HG02571 (cell line): ENCODE data around the gene KLHL29.

Experiments
- ATAC-seq: cut with Tn5 transposase; IDR thresholded peaks from one replicate; pipeline ENCODE4 v1.9.1; 2021; ENCODE audit warnings: mild to moderate bottlenecking, moderate library complexity; ENCODE audit not compliant: unreplicated experiment

KLHL29 gene

DNA sequence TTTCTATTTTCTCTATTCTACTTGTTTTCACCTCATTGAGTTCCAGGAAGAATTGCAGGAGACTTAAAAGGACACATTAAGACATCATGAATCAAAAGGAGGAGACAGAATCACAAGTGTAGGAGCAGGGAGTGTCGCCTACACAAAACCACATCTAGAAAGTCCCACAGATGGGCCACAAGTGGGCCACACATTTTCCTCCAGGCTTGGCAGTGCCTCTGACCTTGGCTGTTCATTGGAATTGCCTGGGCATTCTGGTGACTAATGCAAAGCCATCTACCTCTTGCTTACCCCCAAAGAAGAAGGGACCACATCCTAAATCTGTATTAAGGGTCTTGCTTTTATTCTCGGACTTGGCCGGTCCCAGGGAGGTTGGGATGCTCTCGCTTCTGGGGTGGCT, 103.6 kb downstream of the KLHL29 start:
- no peak for ATAC-seq

DNA sequence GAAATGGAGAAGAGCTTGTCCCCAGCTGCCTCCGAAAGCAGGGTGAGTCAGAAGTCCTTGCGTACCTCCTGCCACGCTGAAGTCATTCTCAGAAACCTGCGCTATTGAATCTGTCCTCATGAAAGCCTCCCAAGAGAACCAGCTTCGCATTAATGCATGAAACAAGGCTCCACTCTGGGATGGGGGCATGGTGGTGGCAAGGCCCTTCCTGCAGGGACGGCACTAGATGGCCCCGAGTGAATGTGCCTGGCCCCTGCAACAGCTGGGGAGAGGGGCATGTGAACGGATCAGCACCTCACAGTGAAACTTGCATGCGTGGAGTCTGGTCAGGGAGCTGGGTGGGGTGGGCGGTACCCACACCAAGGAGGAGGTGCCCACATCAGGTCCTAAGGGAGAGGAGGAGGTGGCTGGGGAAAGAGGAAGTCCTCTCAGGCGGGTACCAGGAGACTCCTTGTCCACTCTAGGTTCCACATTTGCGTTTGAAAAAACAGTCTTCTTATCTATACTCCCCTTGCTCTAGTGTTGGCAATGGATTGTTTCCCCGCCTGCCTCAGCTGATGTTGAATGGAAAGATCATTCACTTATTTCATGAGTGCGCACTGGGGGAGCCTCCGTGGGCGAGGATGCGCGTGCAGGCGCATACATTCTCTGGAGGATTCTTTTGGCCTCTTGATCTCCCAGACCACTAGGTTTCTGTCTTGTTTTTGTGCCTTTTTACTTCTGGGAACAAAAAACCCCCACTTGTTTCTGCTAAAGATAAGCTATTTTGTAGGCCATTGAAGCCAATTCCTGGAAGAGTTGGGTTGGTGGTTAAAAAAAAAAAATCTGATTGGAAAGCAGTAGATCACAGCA, 104.7 kb downstream of the KLHL29 start:
- ATAC-seq, result no peak

DNA sequence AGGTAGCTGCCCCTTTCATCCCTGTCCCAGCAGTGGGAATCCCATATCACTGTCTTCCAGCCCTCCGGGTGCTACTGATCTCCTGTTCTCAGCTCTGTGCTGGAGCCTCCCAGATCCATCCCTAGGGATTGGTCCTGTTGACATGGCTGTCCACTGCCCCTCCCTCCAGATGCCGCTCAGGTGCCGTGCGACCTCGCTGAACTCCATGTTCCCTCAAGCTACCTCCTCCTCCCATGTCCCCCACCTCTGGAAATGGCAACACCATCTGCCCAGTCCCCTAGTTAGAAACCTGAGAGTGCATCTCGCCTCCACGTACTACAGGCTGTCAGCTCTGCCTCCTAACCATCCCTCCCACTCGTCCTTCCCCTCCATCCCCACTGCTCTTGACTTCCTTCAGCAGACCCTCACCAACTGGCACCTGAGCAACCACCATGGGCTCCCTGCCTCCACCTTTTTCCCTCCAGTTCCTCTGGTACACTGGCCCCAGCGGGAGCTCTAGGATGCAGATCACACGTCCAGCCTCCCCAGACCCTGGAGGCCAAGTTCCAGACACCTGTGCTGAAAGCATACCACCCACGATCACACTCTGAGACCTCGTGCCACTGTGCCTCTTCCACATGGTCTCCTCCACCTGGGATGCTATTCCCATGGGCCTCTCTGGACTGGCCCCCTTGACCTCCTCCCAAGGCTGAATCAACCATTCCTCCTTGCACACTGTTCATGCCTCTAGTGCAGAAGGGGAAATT, 106.8 kb downstream of the KLHL29 start:
- no peak for ATAC-seq

DNA sequence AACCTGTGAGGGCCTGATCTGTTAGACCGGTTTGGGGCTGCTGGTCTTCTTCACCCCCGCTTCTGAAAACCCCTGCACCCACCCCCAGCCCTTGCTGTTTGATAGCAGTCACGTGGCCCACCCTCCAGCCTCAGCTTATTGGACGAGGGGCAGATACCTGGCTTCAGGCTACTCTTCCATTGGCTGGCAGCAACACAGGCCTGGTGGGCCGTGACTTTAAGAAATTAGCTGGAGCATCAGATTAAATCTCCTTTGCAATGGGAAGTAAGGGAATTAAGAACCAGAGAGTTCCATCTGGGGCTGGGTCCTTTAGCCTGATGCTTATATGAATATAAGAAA, 107.3 kb downstream of the KLHL29 start:
- ATAC-seq, result no peak

DNA sequence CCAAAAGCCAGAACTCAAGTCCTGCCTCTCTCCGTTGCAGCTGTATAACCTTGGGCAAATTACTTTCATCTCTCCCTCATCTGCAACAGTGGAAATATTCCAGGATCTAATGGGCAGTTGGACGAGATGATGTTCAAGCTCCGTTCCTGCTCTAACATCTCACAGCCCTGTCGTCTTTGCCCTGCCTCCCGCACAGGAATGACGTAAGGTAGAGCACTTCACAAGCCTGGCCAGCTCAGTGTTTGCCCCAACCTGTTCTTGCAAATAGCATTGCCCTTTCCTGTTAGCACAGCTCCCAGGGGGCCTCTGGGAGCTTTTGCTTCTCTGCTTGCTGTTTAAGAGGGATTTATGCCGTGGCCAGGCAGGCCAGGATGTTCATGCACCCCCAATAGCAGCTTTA, 107.9 kb downstream of the KLHL29 start:
- no peak for ATAC-seq

DNA sequence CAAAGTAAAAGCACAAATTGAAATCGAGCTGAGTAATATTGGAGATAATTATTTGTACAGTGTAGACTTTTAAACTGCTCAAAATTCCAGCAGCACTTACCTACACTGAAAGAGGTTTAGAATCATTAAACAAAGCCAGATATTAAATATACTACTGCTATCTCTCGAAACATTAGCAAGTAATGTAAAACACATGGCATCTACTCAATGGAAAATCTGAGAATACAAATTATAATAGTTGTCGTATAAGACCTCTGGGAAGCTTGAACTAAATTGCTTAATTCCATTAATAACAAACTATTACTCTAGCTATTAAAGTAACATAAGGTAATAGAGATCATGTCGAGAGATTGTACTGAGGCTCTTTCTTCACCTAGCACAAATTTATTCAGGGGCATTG, 108.9 kb downstream of the KLHL29 start:
- ATAC-seq, result no peak

DNA sequence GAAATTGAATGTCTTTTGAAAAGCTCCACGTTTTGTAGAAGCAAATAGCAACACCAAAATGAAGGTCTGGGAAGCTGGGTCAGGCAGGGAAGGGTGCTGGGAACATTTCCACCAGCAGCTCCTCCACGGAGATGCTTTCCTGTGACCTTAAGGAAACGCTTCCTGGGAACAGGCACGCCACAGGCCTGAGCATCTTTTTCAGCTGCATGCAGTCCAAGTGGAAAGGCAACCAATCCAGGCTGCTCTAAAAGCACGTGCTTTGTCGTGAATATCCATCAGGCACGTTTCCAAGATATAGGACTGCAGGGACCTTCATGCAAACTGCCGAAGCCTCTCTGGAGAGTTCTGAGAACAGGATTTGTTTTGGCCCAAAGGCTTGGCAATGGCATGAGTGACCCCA, 109.3 kb downstream of the KLHL29 start:
- no peak for ATAC-seq

DNA sequence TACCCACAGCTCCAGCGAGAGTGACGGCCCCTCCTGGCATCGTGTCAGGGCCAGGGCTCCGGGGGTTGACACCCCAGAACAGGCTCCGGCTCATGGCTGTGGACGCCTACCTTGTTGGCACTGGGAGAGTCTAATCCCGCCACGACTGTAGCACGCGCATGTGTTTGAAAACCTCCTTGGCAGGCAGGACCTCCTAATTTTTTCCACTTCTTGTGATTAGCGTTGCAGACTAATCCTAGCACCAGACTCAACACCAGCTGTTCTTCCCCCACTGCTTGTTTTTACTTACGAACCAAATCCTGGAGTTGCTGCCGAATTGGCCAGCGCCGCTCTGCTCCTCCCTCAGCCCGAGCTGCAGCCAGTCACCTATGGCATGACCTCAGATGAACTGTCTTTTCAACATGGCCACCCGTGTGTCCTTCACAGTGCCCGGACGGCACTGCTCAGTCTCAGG, 110.7 kb downstream of the KLHL29 start:
- ATAC-seq, result no peak

DNA sequence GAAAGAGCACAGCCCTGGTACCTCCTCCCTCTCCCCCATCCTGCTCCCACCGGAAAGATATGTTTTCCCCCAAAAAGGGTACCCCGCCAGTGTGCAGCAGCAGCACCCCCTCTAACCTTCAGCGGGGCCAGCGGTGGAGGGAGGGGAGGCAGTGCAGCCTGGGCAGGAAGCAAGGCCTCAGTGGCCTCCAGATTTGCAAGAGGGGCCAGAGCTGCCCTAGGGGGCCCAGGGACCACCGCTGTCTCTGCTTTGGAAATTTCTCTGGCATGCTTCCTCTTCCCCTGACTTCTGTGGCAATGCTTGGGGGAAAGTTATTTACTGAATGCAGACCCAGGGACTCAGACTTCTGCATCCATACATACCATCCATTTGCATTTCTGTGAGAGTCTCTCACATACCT, 111.5 kb downstream of the KLHL29 start:
- ATAC-seq, result no peak

DNA sequence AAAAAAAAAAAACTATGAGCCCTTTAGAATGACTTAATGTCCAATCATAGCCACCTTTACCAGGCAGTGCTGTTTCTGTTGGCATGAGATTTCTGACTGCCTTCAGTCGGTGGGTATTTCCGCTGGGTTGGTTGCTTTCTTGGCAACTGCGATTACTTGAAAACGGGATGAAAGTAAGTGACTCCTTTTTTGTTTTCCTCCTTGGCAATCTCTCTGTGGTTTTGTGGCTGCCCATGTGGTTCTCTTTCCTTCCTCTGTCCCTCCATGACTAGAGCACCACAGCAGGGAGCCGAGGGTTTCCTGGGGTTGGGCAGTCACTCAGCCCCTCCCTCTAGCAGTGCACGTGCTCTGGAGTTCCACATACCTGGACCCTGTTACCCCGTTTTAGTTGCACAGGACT, 112.1 kb downstream of the KLHL29 start:
- no peak for ATAC-seq

DNA sequence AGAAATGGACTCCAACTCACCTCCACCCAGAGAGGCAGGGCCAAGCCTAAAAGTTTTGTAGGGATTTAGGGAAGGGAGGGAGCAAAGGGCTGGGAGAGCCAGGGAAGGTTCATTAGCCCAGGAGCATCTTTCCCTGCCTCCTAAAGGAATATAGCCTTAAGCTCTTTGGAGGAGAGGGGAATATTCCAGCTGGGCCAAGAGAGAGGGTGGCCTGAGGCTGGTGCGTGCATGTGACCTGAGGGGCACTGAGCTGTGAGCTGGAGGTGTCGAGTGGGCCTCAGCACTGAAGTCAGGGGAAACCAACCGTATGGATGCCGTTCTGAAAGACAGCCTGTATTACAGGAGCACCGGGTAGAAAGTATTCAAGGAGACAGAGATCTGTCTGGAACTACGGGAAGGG, 112.6 kb downstream of the KLHL29 start:
- no peak for ATAC-seq

DNA sequence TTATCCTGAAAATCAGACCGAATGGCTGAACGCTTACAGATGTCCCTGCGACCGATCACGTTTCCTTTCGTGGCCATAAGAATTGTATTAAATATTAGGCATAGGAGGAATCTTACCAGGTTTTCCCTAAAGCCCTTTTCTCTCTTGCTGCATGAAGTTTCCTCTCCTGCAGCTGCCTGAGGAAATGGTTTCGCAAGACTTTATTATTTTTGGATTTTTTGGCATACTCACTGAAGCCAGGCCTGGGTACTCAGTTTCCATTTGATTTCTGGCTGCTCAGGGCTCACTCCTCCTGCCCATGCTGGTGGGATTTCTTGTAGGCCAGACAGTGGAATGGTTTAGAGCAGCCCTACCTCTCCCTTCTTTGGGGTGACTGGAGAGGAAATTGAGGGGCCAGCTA, 114.0 kb downstream of the KLHL29 start:
- no peak for ATAC-seq

DNA sequence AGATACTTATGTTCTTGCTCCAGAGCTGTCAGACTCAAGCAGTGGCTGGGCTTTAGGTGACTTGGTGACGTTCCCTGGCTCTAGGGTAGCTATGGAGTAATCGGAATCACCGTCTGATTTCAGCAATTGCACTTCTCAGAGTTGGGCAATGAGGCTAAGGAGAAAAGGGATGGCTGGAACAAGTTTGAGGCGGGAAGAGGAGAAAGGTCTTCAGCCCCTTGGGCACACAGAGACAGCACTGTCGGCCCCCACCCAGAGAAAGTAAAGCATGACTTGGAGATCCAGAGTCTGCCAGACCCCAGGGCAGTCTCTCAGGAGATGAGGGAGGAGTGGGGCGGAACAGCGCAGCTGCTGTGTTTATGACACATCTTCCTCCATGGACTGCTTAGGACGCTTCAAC, 114.5 kb downstream of the KLHL29 start:
- ATAC-seq, result no peak

DNA sequence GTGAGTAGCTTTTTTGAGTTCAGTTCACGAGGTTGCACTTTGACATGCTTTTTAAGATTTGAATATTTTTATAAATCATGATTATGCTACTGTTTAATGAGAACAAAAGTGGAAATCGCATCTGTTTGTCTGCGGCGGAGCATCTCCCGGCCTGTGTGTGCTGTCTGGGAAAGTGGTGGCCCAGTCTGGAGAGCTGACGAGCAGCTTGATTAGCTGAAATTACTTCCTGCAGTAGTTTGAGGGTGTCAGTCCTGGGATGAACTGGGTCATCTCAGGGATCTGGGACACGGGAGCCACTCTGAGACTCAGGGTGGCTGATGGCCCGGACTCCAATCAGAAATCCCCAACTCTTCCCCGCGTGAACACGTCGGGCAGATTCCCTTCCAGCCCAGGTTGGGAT, 115.9 kb downstream of the KLHL29 start:
- ATAC-seq, result no peak

DNA sequence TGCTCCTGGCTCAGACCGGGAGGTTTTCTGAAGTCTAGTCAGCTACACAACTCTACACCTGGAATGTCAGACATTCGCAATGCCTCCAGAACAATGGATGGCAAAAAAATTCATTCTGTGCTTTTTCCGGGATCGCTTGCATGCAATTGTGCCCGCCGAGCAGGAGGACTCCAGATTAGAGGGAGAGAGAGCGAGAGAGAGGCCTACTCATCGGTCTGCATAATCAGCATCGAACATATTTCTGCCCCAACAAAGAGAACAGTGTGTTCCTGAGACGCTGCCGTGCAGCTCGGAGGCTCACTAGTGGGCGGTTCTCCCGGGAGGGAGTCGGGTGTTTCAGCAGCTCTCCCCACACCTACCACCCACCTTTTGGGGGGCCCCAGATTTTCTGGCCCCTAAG, 117.1 kb downstream of the KLHL29 start:
- ATAC-seq, result no peak

DNA sequence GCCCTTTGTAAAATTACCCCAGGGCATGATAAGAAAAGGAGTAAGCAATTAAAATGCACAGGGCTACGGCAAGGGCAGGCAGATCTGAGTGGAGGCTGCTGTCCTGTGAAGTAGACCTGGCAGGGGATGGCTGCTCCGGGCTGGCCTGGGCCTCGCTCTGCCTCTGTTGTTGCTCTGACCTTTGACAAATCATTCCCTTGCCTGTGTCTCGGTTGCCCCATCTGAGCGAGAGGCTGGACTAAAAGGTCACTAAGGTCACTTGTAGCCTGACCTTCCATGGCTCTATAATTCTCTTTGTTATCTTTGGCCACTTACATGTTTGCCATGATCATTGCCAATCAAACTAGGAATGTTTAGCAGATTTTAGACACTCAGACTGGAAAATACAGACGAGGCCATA, 118.1 kb downstream of the KLHL29 start:
- ATAC-seq, result no peak

DNA sequence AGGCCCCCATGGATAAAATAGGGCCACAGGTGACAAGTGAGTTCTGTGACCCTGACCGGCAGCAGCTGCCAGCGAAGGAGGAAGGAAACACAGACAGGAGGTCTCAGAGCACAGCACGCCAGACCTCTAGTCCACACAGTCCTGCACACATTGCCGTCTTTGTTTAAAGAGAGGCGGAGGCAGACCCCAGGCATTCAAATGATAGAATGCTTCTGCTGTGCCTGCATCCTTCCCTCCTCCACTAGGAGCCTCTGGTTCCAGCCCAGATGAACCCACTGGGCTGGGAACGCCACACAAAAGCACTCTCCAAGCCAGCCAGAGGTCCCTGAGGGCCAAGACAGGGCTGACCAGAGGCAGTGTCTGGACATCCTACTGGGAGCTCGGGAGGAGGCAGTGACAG, 118.7 kb downstream of the KLHL29 start:
- ATAC-seq, result no peak

DNA sequence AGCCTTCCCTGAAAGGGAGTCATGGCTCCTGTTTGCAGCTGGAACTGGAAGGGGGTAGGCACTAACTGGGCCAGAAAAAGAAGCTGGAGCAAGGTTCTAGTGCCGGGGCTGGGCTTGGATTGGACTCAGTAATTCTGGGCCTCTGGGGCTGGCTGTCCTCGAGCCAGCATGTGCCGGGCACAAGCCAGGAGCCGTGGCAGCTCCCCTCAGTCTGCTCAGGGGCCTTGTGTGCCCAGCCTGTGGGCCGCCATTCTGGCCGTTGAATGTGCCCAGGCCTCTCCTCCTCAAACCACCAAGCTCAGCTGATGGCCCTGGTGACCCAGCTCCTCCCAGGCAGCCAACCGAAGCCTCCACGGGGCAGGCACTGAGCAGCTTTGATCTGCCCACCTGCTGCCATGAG, 119.6 kb downstream of the KLHL29 start:
- no peak for ATAC-seq

DNA sequence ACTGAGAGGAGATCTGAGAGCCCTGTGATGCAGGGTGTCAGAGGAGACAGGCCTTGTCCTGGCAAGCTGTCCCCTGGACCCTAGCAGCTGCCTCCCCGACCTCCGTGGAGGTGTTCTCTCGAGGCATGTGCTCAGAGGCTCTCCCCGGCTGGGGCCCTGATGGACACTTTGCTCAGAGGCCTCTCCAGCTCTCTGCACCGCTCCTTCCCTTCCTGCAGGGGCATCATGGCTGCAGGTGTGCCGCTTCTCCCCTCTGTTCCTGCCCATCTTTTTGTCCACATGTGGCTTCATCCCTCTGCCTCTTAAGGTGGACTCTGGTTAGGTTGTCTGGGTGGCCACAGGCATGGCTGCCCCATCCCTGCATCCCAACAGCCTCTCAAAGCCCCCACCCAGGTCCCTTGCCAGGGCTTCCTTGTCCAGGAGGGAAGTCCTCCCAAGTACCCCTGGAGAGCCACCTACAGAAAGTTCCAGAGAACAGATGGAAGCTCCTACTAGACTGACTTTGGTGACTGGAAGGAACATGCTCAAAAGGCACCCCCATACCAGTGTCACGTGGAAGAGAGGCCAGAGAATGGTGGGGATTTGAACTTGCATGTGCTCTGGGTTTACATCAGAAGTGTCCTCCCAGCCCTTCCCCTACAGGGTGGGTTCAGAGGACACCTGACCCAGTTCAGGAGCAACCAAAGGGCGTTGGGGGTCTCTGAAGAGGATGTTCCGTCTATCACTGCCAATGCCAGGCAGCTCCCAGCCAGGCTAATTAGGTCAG, 120.4 kb downstream of the KLHL29 start:
- ATAC-seq, result no peak

DNA sequence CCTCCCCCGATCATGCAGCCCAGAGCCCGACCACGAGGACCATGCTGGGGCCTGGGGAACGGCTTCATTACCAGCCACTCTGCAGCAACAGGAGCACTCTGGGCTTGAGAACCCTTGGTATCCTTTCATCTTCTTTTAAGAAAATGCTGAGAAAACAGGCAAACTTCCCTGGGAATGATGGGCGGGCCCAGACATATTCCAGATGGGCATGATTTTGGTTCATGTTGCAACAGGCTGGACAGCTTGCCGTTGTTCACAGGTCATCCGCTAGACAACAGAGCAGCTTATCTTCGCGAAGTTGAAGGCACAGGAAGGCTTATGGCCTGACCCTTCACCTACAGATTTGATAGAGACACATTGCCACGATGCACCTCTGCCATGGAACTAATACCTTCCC, 121.0 kb downstream of the KLHL29 start:
- ATAC-seq, result no peak

DNA sequence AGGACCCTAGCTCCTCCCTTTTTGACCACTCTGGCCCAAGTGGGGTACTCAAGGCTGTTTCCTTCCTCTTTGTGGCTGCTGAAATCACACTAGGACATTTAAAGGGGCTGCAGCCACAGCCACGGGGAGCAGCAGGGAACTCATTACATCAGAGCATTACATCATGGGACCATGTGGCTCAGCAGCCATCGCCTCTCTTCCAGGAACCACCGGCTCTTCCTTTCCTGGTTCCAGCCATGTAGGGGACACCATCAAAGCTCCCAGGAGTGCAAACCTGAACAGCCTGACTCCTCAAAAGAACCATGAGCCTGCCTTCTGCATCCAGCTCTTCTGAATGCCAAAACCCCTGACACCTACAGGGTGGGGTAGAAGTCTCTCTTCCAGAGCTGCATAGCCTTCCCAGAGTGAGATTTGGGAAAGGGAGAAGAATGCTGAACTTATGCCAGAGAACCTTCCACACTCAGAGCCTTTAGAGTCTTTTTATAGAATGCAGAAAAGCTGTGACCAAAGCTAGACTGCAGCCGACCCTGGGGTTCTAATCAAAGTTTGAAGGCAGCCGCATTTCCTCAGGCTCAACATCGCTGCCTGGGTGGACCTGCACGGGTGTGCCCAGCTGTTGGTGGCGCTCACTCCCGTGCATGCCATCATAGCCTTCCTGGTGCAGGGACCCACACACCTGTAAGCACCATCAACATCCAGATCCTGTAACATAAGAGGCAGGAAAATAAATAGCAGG, 121.7 kb downstream of the KLHL29 start:
- no peak for ATAC-seq
